GM23338 (cell line): Measurements from ENCODE around the gene INTU. TPM values are rescaled to one million over a fixed set of nuclear protein-coding genes. Genes with fewer than 3 reads are reported as not detected.

Experiments used
- ATAC-seq: fragments of 200-7000 bp; cut with Tn5 transposase; 3 replicates; pipeline ENCODE4 v1.9.1; 2020
- DNase-seq: peaks from one replicate; pipeline ENCODE4 v3.0.0-alpha.2; 2015; ENCODE audit warnings: low spot score
- H2AFZ ChIP-seq: fragments of 200-600 bp; sonication (generic); 2 replicates; pipeline ENCODE4 v1.8.0; 2016; ENCODE audit warnings: antibody characterized with exemption, mild to moderate bottlenecking, moderate library complexity
- H3F3A ChIP-seq: fragments of 200-600 bp; sonication (generic); replicated peaks from 2 replicates; pipeline ENCODE4 v1.8.0; 2017; ENCODE audit warnings: antibody characterized with exemption, mixed run types, low read depth
- H3K27ac ChIP-seq: fragments of 200-600 bp; sonication (generic); 2 replicates; pipeline ENCODE4 v1.6.1; 2016; ENCODE audit warnings: low read depth
- H3K27me3 ChIP-seq: fragments of 200-600 bp; sonication (generic); 2 replicates; pipeline ENCODE4 v1.8.0; 2016; ENCODE audit warnings: mild to moderate bottlenecking, mixed run types, moderate library complexity; ENCODE audit not compliant: insufficient read depth
- H3K36me3 ChIP-seq: fragments of 200-600 bp; sonication (generic); 2 replicates; pipeline ENCODE4 v1.8.0; 2016; ENCODE audit warnings: mild to moderate bottlenecking; ENCODE audit not compliant: insufficient read depth
- H3K4me1 ChIP-seq: fragments of 200-600 bp; sonication (generic); 2 replicates; pipeline ENCODE4 v1.8.0; 2016; ENCODE audit warnings: mild to moderate bottlenecking, moderate library complexity; ENCODE audit not compliant: insufficient read depth
- H3K4me2 ChIP-seq: fragments of 200-600 bp; sonication (generic); 2 replicates; pipeline ENCODE4 v1.7.1; 2017; ENCODE audit warnings: mixed run types
- H3K4me3 ChIP-seq: fragments of 200-600 bp; sonication (generic); 2 replicates; pipeline ENCODE4 v1.6.1; 2016; ENCODE audit warnings: mixed run types
- H3K79me2 ChIP-seq: fragments of 200-600 bp; sonication (generic); replicated peaks from 2 replicates; pipeline ENCODE4 v1.8.0; 2017; ENCODE audit warnings: mild to moderate bottlenecking; ENCODE audit not compliant: insufficient read depth
- H3K9me2 ChIP-seq: fragments of 200-600 bp; sonication (generic); 2 replicates; pipeline ENCODE4 v1.8.0; 2017; ENCODE audit not compliant: insufficient read depth
- H4K20me1 ChIP-seq: fragments of 200-600 bp; sonication (generic); replicated peaks from 2 replicates; pipeline ENCODE4 v1.8.0; 2017; ENCODE audit warnings: mild to moderate bottlenecking; ENCODE audit not compliant: insufficient read depth
- H3K27ac Mint-ChIP-seq: 2 replicates; pipeline ENCODE4 v1.8.0; 2020; ENCODE audit warnings: inconsistent platforms, mild to moderate bottlenecking, moderate library complexity, mixed read lengths
- H3K27me3 Mint-ChIP-seq: 3 replicates; pipeline ENCODE4 v1.8.0; 2022; ENCODE audit warnings: low read depth, mild to moderate bottlenecking, moderate library complexity, mixed read lengths, inconsistent platforms; ENCODE audit not compliant: insufficient read depth, poor library complexity
- H3K36me3 Mint-ChIP-seq: 3 replicates; pipeline ENCODE4 v1.8.0; 2021; ENCODE audit warnings: low read depth, mild to moderate bottlenecking, inconsistent platforms, moderate library complexity, mixed read lengths
- H3K4me1 Mint-ChIP-seq: 3 replicates; pipeline ENCODE4 v1.8.0; 2020; ENCODE audit warnings: mild to moderate bottlenecking, inconsistent platforms, mixed read lengths
- H3K4me3 Mint-ChIP-seq: 3 replicates; pipeline ENCODE4 v1.8.0; 2021; ENCODE audit warnings: moderate library complexity, mild to moderate bottlenecking, inconsistent platforms, mixed read lengths
- H3K9me3 Mint-ChIP-seq: 3 replicates; pipeline ENCODE4 v1.8.0; 2020; ENCODE audit warnings: moderate library complexity, mild to moderate bottlenecking, inconsistent platforms, mixed read lengths
- CREB1 ChIP-seq: fragments of 250-450 bp; sonication (Bioruptor Pico); IDR thresholded peaks from 2 replicates; pipeline ENCODE4 v1.5.0; 2020; ENCODE audit warnings: low read depth, mild to moderate bottlenecking, moderate library complexity
- CTCF ChIP-seq, 2 experiments: fragments of 200-600 bp in 1 of 2; sonication (generic) in 1 of 2; conservative IDR thresholded peaks; 2 replicates each; pipeline versions ENCODE4 v1.5.1 to v1.6.1; 2016 to 2017; ENCODE audit warnings: antibody characterized with exemption in 2 of 2, low read depth in 2 of 2, mild to moderate bottlenecking in 2 of 2, moderate library complexity in 1 of 2
- ETS1 ChIP-seq: IDR thresholded peaks from 2 replicates; pipeline ENCODE4 v1.6.1; 2016; ENCODE audit warnings: antibody characterized with exemption
- EZH2 ChIP-seq: fragments of 200-600 bp; sonication (generic); IDR thresholded peaks from one replicate; pipeline ENCODE4 v1.8.0; 2017; ENCODE audit warnings: antibody characterized with exemption, mild to moderate bottlenecking, low read depth; ENCODE audit not compliant: unreplicated experiment
- EZH2phosphoT487 ChIP-seq: fragments of 200-600 bp; sonication (generic); IDR thresholded peaks from one replicate; pipeline ENCODE4 v1.8.1; 2018; ENCODE audit warnings: antibody characterized with exemption; ENCODE audit not compliant: unreplicated experiment
- JUNB ChIP-seq: IDR thresholded peaks from one replicate; pipeline ENCODE4 v1.6.1; 2016; ENCODE audit warnings: antibody characterized with exemption; ENCODE audit not compliant: unreplicated experiment
- POLR2AphosphoS5 ChIP-seq: IDR thresholded peaks from 2 replicates; pipeline ENCODE4 v1.6.1; 2016; ENCODE audit warnings: antibody characterized with exemption, low read depth
- STAT1 ChIP-seq: IDR thresholded peaks from one replicate; pipeline ENCODE4 v1.6.1; 2016; ENCODE audit warnings: antibody characterized with exemption; ENCODE audit not compliant: unreplicated experiment
- ZNF114 ChIP-seq: fragments of 250-450 bp; sonication (Bioruptor Pico); IDR thresholded peaks from 2 replicates; pipeline ENCODE4 v1.5.0; 2020; ENCODE audit warnings: mild to moderate bottlenecking, moderate library complexity
- ZNF331 ChIP-seq: fragments of 250-450 bp; sonication (Bioruptor Pico); IDR thresholded peaks from 2 replicates; pipeline ENCODE4 v1.5.0; 2020; ENCODE audit warnings: low read depth, mild to moderate bottlenecking, moderate library complexity
- ZNF462 ChIP-seq: fragments of 250-450 bp; sonication (Bioruptor Pico); IDR thresholded peaks from 2 replicates; pipeline ENCODE4 v1.5.0; 2020; ENCODE audit warnings: mild to moderate bottlenecking, moderate library complexity
- polyA plus RNA-seq: library from polyadenylated mRNA; unstranded; fragments of >200 nt; fragmentation: Nextera tagmentation; extraction: Ambion mirVana; gene quantifications from 2 replicates; pipeline ENCODE4 v1.2.1, GENCODE V29; 2016
- total RNA-seq: library from RNA; depleted of rRNA; stranded (reverse); fragments of >200 nt; shearing (Covaris generic); gene quantifications from 2 replicates; pipeline ENCODE4 v1.2.3, GENCODE V29; 2014

The INTU gene
- total and polyA plus RNA-seq, 2 experiments from 2014 or later, result 10.3 to 16.6 TPM

GRCh38 chr4:127747883-127748282 lies 115.1 kb downstream of the INTU start:
- Histone ChIP-seq H3K27ac (no peak overlapping the region), H3K4me1 (no peaks in the 10 kb centered on the region), H3K4me2 (no peak overlapping the region), H2AFZ (no peak overlapping the region), H3K27me3 (no peaks in the 10 kb centered on the region), H3K36me3 (no peaks in the 10 kb centered on the region), H4K20me1 (no peaks in the 10 kb centered on the region), H3K4me3 (no peak overlapping the region), H3K79me2 (no peaks in the 10 kb centered on the region), H3K9me2 (no peaks in the 10 kb centered on the region), H3F3A (no peaks in the 10 kb centered on the region)
- Mint-ChIP-seq H3K36me3 (peaks cover 13% of the 10 kb centered on the region), H3K4me1 (no peaks in the 10 kb centered on the region), H3K9me3 (peaks cover 25% of the 10 kb centered on the region), H3K27ac (no peak overlapping the region), H3K27me3 (no peaks in the 10 kb centered on the region), H3K4me3 (no peak overlapping the region)
- DNase-seq, result no peak
- no peak for ATAC-seq
- no peak for TF ChIP-seq JUNB
- no peak for TF ChIP-seq EZH2phosphoT487
- TF ChIP-seq ZNF114 (CRISPR knock-in tag), result no peak
- TF ChIP-seq CTCF (conservative IDR thresholded peaks at IDR 0.05; ENCODE audit: low read depth in 2 of 2), result no peak
- TF ChIP-seq STAT1, result no peak
- no peak for TF ChIP-seq CREB1
- no peak for TF ChIP-seq ZNF331 (CRISPR knock-in tag)
- TF ChIP-seq EZH2, result no peak
- TF ChIP-seq ETS1, result no peak
- TF ChIP-seq POLR2AphosphoS5, result no peak

- DNase-seq (no peak), ATAC-seq (no peak)
- Histone ChIP-seq H3K4me3 (no peak overlapping the region), H3K27me3 (no peaks in the 10 kb centered on the region), H2AFZ (no peak overlapping the region), H3K36me3 (no peaks in the 10 kb centered on the region), H3K27ac (no peak overlapping the region), H4K20me1 (no peaks in the 10 kb centered on the region), H3F3A (no peaks in the 10 kb centered on the region), H3K9me2 (no peaks in the 10 kb centered on the region), H3K4me2 (no peak overlapping the region), H3K4me1 (no peaks in the 10 kb centered on the region), H3K79me2 (no peaks in the 10 kb centered on the region)
- Mint-ChIP-seq H3K4me1 (no peaks in the 10 kb centered on the region), H3K4me3 (no peak overlapping the region), H3K9me3 (peaks cover 25% of the 10 kb centered on the region), H3K27me3 (no peaks in the 10 kb centered on the region), H3K27ac (no peak overlapping the region), H3K36me3 (peaks cover 13% of the 10 kb centered on the region)
- TF ChIP-seq POLR2AphosphoS5 (no peak), ZNF462 (CRISPR knock-in tag) (no peak), CTCF (conservative IDR thresholded peaks at IDR 0.05; ENCODE audit: low read depth in 2 of 2) (no peak), JUNB (no peak)
These were observed 116.2 kb downstream of the INTU start for GRCh38 chr4:127748957-127749356.
